Mesothelial cell of epicardium (in vitro differentiated cells): ENCODE results near the gene POLE. TPM values are rescaled to one million over a fixed set of nuclear protein-coding genes. Genes with fewer than 3 reads are reported as not detected.
"Not testable (repeated sequence)": the region's sequence is repeated elsewhere in the genome, so short reads cannot be mapped to it uniquely, and the experiment has no call there.

Source experiments
- DNase-seq, 2 experiments: peaks; one replicate each; pipeline ENCODE4 v3.0.0; 2021; ENCODE audit warnings: low spot score in 2 of 2; ENCODE audit not compliant: unreplicated experiment in 2 of 2
- H3K27ac Mint-ChIP-seq: 2 replicates; pipeline ENCODE4 v1.8.0; 2021; ENCODE audit warnings: mixed read lengths
- H3K27me3 Mint-ChIP-seq: 2 replicates; pipeline ENCODE4 v1.8.0; 2021; ENCODE audit warnings: low read depth, mixed read lengths
- H3K36me3 Mint-ChIP-seq: 2 replicates; pipeline ENCODE4 v1.8.0; 2021; ENCODE audit warnings: mixed read lengths
- H3K4me1 Mint-ChIP-seq: 2 replicates; pipeline ENCODE4 v1.8.0; 2021; ENCODE audit warnings: mixed read lengths
- H3K4me3 Mint-ChIP-seq: 2 replicates; pipeline ENCODE4 v1.8.0; 2021; ENCODE audit warnings: mild to moderate bottlenecking, moderate library complexity, mixed read lengths
- H3K9me3 Mint-ChIP-seq: 2 replicates; pipeline ENCODE4 v1.8.0; 2021; ENCODE audit warnings: mixed read lengths
- total RNA-seq: library from RNA; stranded (reverse); gene quantifications from 3 replicates; pipeline ENCODE4 v1.2.1, GENCODE V29; 2021
- TF ChIP-seq, protein P1 (sequence below): fragments of 200-600 bp; sonication (generic); IDR thresholded peaks from one replicate; pipeline ENCODE4 v1.5.0; 2021; ENCODE audit warnings: antibody characterized with exemption; ENCODE audit not compliant: unreplicated experiment

The POLE gene
- total RNA-seq, 1 donor from 2014 or later: 124 TPM

DNA sequence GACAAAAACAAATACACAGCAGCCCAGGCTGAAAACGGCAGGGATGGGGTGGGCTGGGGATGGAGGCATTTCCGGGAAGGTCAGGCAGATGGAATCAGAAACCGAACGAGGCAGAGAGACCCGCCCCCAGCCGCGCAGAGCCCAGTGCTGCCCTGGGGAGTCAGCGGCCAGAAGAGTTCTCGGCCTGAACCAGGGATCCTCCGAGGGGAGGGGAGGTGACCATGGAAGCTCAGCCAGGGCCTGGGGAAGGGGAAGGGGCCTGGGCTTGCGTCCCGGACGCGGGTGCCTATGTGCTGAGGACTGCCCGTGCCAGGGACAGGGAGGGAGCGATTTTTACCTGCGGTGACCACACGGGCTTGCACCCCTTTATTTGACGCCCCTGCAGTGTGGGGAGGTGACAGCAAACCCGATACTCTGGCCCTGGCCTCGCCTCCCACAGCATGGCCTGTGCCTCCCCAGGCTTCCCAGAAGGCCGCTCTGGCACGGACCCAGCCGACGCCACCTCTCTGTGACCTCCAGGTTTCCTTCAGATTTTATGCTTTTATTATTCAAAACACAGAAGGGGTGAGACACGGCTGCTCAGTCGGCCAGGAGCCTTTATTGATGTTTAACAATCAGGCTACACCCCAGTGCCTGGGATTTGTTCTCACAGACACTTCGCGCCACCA, 84.4 kb downstream of the POLE start:
- peaks cover 44% of the 10 kb centered on the region for H3K27me3 Mint-ChIP-seq
- TF ChIP-seq, protein P1, sequence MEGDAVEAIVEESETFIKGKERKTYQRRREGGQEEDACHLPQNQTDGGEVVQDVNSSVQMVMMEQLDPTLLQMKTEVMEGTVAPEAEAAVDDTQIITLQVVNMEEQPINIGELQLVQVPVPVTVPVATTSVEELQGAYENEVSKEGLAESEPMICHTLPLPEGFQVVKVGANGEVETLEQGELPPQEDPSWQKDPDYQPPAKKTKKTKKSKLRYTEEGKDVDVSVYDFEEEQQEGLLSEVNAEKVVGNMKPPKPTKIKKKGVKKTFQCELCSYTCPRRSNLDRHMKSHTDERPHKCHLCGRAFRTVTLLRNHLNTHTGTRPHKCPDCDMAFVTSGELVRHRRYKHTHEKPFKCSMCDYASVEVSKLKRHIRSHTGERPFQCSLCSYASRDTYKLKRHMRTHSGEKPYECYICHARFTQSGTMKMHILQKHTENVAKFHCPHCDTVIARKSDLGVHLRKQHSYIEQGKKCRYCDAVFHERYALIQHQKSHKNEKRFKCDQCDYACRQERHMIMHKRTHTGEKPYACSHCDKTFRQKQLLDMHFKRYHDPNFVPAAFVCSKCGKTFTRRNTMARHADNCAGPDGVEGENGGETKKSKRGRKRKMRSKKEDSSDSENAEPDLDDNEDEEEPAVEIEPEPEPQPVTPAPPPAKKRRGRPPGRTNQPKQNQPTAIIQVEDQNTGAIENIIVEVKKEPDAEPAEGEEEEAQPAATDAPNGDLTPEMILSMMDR: no peak
- H3K27ac Mint-ChIP-seq: peak overlapping the region; percentile 66
- H3K4me1 Mint-ChIP-seq: peaks cover 26% of the 10 kb centered on the region
- no peaks in the 10 kb centered on the region for H3K9me3 Mint-ChIP-seq
- DNase-seq: no peak
- H3K36me3 Mint-ChIP-seq: no peaks in the 10 kb centered on the region
- H3K4me3 Mint-ChIP-seq: no peak overlapping the region

DNA sequence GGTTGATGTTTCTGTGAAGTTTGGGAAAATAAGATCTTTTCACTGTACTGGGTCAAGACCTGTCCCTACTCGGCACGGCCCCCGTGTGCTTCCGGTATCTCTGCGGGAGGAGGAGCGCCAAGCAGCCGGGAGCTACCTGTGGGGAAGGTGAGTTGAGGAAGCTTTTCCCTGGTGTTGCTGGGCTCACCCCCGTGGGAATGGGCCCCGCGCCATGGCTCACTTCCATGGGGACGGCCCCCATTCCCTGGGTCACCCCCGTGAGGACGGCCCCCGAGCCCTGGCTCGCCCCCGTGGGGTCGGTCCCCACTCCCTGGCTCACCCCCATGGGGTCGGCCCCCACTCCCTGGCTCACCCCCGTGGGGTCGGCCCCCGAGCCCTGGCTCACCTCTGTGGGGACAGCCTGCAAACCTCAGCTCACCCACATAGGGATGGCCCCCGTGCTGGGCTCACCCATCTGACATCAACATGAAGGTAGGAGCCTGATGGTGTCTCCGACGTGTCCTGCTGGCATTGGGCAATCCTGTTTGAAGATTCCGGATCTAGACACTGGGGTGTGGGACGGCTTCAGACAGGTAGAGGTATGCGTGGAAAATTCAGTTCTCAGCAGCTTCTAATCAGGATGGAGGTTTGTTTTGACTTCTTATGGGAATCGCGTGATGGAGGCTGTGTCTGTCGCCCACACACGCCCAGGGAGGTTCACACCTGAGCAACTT, 85.8 kb downstream of the POLE start:
- DNase-seq: no peak
- Mint-ChIP-seq H3K4me3 (peak overlapping the region; percentile 64), H3K27ac (no peak overlapping the region), H3K27me3 (peaks cover 40% of the 10 kb centered on the region), H3K4me1 (peaks cover 29% of the 10 kb centered on the region), H3K36me3 (no peaks in the 10 kb centered on the region), H3K9me3 (no peaks in the 10 kb centered on the region)
- TF ChIP-seq, protein P1: no peak

DNA sequence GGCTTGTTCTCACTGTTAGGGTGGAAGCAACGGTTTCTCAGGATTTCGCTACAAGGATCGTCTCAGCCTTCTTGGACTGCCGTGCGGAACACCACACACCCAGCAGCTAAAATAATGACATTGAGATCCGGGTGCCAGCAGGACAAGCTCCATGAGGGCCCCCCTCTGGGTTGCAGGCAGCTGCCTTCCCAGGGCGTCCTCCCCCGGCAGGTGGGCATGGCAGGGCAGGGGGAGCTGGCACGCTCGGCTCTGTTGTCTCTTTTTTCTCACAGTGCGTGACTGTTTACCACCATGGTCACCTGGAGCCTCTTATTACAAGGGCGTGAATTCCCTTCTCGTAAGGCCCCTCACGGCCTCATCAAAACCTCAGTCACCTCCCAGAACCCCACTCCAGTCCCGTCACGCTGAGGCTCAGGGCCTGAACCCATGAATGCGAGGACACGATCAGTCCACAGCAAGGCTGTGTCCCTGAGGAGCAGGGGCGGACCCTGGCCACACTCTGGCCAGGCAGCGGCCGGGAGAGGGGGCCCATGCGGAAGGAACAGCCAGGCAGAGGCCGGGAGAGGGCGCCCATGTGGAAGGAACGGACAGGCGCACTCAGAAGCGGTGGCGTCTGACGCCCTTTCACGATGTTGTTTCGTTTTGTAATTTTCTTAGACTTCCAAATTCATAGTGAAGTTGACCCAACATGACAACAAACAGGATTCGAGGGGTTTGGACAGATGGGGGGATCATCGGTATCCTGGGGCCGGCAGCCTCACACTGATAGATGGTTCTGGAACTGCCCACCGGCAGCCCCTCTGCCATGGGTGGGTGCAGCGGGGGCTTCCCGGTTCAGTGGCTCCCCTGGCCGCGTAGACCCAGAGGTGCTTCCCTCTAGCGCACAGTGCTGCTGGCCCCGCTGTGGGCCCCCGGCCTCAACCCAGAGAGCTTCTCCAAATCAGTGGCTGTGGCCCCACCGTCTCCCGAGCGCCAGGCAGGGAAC, 86.8 kb downstream of the POLE start:
- TF ChIP-seq, protein P1: peak; percentile 32

DNA sequence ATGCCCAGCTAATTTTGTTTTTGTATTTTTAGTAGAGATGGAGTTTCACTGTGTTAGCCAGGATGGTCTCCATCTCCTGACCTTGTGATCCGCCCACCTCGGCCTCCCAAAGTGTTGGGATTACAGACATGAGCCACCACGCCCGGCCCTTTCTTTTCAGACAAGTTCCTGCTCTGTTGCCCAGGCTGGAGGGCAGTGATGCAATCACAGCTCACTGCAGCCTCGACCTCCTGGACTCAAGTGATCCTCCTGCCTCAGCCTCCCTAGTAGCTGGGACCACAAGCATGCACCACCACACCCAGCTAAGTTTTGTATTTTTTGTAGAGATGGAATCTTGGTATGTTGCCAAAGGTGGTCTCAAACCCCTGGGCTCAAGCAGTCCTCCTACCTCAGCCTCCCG, 87.6 kb downstream of the POLE start:
- peaks cover 45% of the 10 kb centered on the region for H3K27me3 Mint-ChIP-seq

More for the DNA sequence above, 86.8 kb downstream of the POLE start:
- DNase-seq: peak in 1 of 2 experiments; percentile 74
- peaks cover 46% of the 10 kb centered on the region for H3K27me3 Mint-ChIP-seq
- peak overlapping the region; percentile 64 for H3K4me3 Mint-ChIP-seq
- no peaks in the 10 kb centered on the region for H3K36me3 Mint-ChIP-seq
- H3K27ac Mint-ChIP-seq: peak overlapping the region; percentile 21
- H3K9me3 Mint-ChIP-seq: no peaks in the 10 kb centered on the region
- peaks cover 29% of the 10 kb centered on the region for H3K4me1 Mint-ChIP-seq

DNA sequence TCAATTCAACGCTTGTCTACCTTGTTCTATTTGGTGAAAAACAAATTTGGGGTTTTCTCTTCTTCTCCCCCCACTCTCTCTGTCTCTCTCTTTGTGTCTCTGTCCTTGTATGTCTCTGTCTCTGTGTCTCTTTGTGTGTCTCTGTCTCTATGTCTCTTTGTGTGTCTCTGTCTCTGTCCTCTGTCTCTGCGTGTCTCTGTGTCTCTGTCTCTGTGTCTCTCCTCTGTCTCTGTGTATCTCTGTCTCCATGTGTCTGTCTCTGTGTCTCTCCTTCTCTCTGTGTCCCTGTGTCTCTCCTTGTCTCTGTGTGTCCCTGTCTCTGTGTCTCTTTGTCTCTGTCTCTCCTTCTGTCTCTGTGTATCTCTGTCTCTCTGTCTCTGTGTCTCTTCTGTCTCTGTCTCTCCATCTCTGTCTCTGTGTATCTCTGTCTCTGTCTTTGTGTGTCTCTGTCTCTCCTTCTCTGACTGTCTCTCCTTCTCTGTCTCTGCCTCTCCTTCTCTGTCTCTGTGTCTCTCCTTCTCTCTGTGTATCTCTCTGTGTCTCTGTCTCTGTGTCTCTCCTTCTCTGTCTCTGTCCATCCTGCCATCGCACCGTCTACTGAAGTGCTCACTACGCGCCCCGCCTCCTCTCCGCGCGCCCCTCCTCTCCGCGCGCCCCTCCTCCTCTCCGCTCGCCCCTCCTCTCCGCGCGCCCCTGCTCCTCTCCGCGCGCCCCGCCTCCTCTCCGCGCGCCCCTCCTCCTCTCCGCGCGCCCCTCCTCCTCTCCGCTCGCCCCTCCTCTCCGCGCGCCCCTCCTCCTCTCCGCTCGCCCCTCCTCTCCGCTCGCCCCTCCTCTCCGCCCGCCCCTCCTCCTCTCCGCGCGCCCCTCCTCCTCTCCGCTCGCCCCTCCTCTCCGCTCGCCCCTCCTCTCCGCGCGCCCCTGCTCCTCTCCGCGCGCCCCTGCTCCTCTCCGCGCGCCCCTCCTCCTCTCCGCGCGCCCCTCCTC, 89.5 kb downstream of the POLE start:
- Mint-ChIP-seq H3K27me3 (peaks cover 53% of the 10 kb centered on the region), H3K9me3 (no peaks in the 10 kb centered on the region), H3K27ac (peak overlapping the region; percentile 57), H3K36me3 (no peaks in the 10 kb centered on the region), H3K4me1 (peaks cover 30% of the 10 kb centered on the region), H3K4me3 (peak overlapping the region; percentile 69)
- peak in 1 of 2 experiments; percentile 68 for DNase-seq
- TF ChIP-seq, protein P1: no peak

More for the DNA sequence above, 87.6 kb downstream of the POLE start:
- not testable (repeated sequence) for DNase-seq, H3K36me3 Mint-ChIP-seq, H3K27ac Mint-ChIP-seq, H3K9me3 Mint-ChIP-seq
- Mint-ChIP-seq H3K4me1 (peaks cover 29% of the 10 kb centered on the region), H3K4me3 (peak overlapping the region; percentile 26)
